Vagina (tissue), 2 donors: ENCODE data around the gene MESD. TPM values are rescaled to one million over a fixed set of nuclear protein-coding genes. Genes with fewer than 3 reads are reported as not detected.

ENCODE experiments used
- DNase-seq, 2 donors: peaks; one replicate each; pipeline ENCODE4 v3.0.0-alpha.2; 2017; ENCODE audit errors: extremely low spot score in 2 of 2
- H3K27ac ChIP-seq: fragments of 200-600 bp; sonication (generic); one replicate; pipeline ENCODE4 v1.5.1; 2019
- H3K27me3 ChIP-seq: fragments of 200-600 bp; sonication (generic); one replicate; pipeline ENCODE4 v1.5.1; 2019
- H3K36me3 ChIP-seq, 2 donors: fragments of 200-600 bp; sonication (generic); one replicate each; pipeline ENCODE4 v1.5.1; 2017 to 2019
- H3K4me1 ChIP-seq: fragments of 200-600 bp; sonication (generic); one replicate; pipeline ENCODE4 v1.5.1; 2019
- H3K4me3 ChIP-seq, 2 donors: fragments of 200-600 bp; sonication (generic); 1 replicate in 1 of 2; 2 replicates in 1 of 2; pipeline ENCODE4 v1.5.1; 2016 to 2019
- H3K9me3 ChIP-seq: fragments of 200-600 bp; sonication (generic); one replicate; pipeline ENCODE4 v1.5.1; 2019
- CTCF ChIP-seq, 3 experiments: fragments of 450-650 bp in 2 of 3; fragments of 200-600 bp in 1 of 3; sonication (generic) in 1 of 3; IDR thresholded peaks; one replicate each; pipeline ENCODE4 v1.5.1; 2017 to 2019; ENCODE audit warnings: antibody characterized with exemption in 3 of 3, mild to moderate bottlenecking in 2 of 3, moderate library complexity in 2 of 3
- POLR2A ChIP-seq, 2 donors: fragments of 450-650 bp; IDR thresholded peaks; one replicate each; pipeline ENCODE4 v1.6.1; 2017; ENCODE audit warnings: antibody characterized with exemption in 2 of 2, mild to moderate bottlenecking in 2 of 2, moderate library complexity in 2 of 2
- POLR2AphosphoS5 ChIP-seq, 2 donors: sonication (generic); formaldehyde crosslinking; IDR thresholded peaks; one replicate each; pipeline ENCODE4 v1.9.0; 2017; ENCODE audit warnings: antibody characterized with exemption in 2 of 2, mild to moderate bottlenecking in 2 of 2, low read depth in 1 of 2; ENCODE audit not compliant: insufficient read depth in 1 of 2
- intact Hi-C: fragments of 100-400 bp; cut with DNase I; formaldehyde crosslinking; loops from one replicate; pipeline ENCODE4 v1.15.1; 2023
- total RNA-seq: library from RNA; depleted of rRNA; stranded (reverse); fragments of >200 nt; gene quantifications from one replicate; pipeline ENCODE4 v1.2.3, GENCODE V29; 2016

MESD gene
- total RNA-seq, 1 donor from 2014 or later, result 17.9 TPM

- intact Hi-C loops, result no loop called here
- TF ChIP-seq POLR2A (IDR thresholded peaks at IDR 0.05), result no peak
- TF ChIP-seq CTCF (IDR thresholded peaks at IDR 0.05), result no peak
- TF ChIP-seq POLR2AphosphoS5 (IDR thresholded peaks at IDR 0.05; ENCODE audit: insufficient read depth in 1 of 2, low read depth in 1 of 2), result no peak
These were observed 8.6 kb upstream of the MESD start for GRCh38 chr15:80998251-80998650.

GRCh38 chr15:80997692-80998091 lies 8.1 kb upstream of the MESD start:
- DNase-seq, result no peak
- H3K27ac ChIP-seq, result no peak overlapping the region
- TF ChIP-seq POLR2AphosphoS5 (IDR thresholded peaks at IDR 0.05; ENCODE audit: insufficient read depth in 1 of 2, low read depth in 1 of 2) (no peak), POLR2A (IDR thresholded peaks at IDR 0.05) (no peak), CTCF (IDR thresholded peaks at IDR 0.05) (no peak)
- H3K4me1 ChIP-seq, result peaks cover 15% of the 10 kb centered on the region
- intact Hi-C loops, result no loop called here
- peaks cover 0 to 4% of the 10 kb centered on the region in 2 donors for H3K36me3 ChIP-seq
- no peak overlapping the region for H3K4me3 ChIP-seq
- H3K27me3 ChIP-seq, result no peaks in the 10 kb centered on the region
- H3K9me3 ChIP-seq, result no peaks in the 10 kb centered on the region

More at GRCh38 chr15:80998251-80998650, 8.6 kb upstream of the MESD start:
- no peak for DNase-seq
- Histone ChIP-seq H3K27ac (no peak overlapping the region), H3K9me3 (no peaks in the 10 kb centered on the region), H3K4me3 (no peak overlapping the region), H3K36me3 (peaks cover 0 to 10% of the 10 kb centered on the region in 2 donors), H3K4me1 (peaks cover 20% of the 10 kb centered on the region), H3K27me3 (no peaks in the 10 kb centered on the region)

- H3K4me1 ChIP-seq, result peaks cover 21% of the 10 kb centered on the region
- no peak overlapping the region for H3K27ac ChIP-seq
- no peaks in the 10 kb centered on the region for H3K9me3 ChIP-seq
- H3K27me3 ChIP-seq, result no peaks in the 10 kb centered on the region
- intact Hi-C loops, result no loop called here
- no peak for DNase-seq
- TF ChIP-seq CTCF (IDR thresholded peaks at IDR 0.05) (peak in 1 of 3 experiments; percentile 13), POLR2A (IDR thresholded peaks at IDR 0.05) (no peak)
- no peaks in the 10 kb centered on the region for H3K36me3 ChIP-seq
- no peak overlapping the region for H3K4me3 ChIP-seq
These were observed 6.6 kb upstream of the MESD start for GRCh38 chr15:80996247-80996646.

- no peak for TF ChIP-seq POLR2AphosphoS5 (IDR thresholded peaks at IDR 0.05; ENCODE audit: insufficient read depth in 1 of 2, low read depth in 1 of 2)
- no peak for TF ChIP-seq POLR2A (IDR thresholded peaks at IDR 0.05)
- TF ChIP-seq CTCF (IDR thresholded peaks at IDR 0.05), result no peak
- no peak for DNase-seq
- intact Hi-C loops, result no loop called here
- Histone ChIP-seq H3K4me1 (peaks cover 42% of the 10 kb centered on the region), H3K9me3 (no peaks in the 10 kb centered on the region), H3K27ac (peak overlapping the region; percentile 92), H3K36me3 (no peaks in the 10 kb centered on the region), H3K27me3 (no peaks in the 10 kb centered on the region), H3K4me3 (no peak overlapping the region)
These were observed 2.8 kb upstream of the MESD start for GRCh38 chr15:80992441-80992840.

- Histone ChIP-seq H3K4me3 (no peak overlapping the region), H3K27ac (peak overlapping the region; percentile 92), H3K36me3 (no peaks in the 10 kb centered on the region), H3K27me3 (no peaks in the 10 kb centered on the region), H3K9me3 (no peaks in the 10 kb centered on the region), H3K4me1 (peaks cover 46% of the 10 kb centered on the region)
- no peak for DNase-seq
- no peak for TF ChIP-seq CTCF (IDR thresholded peaks at IDR 0.05)
- no peak for TF ChIP-seq POLR2AphosphoS5 (IDR thresholded peaks at IDR 0.05; ENCODE audit: insufficient read depth in 1 of 2, low read depth in 1 of 2)
- no peak for TF ChIP-seq POLR2A (IDR thresholded peaks at IDR 0.05)
- intact Hi-C loops, result no loop called here
These were observed 2.4 kb upstream of the MESD start for GRCh38 chr15:80992006-80992405.
